ENCODE results near the gene PCDHGA4.

DNA sequence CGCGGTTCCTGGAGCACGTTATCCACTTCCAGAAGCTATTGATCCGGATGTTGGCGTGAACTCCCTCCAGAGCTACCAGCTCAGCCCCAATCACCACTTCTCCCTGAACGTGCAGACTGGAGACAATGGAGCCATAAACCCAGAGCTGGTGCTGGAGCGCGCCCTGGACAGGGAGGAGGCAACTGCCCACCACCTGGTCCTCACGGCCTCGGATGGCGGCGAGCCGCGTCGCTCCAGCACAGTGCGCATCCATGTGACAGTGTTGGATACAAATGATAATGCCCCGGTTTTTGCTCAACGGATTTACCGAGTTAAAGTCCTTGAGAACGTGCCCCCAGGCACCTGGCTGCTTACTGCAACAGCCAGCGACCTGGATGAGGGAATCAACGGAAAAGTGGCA lies 48.6 kb downstream of the PCDHGA4 start:
- TF ChIP-seq CTCF (IDR thresholded peaks at IDR 0.05; ENCODE audit: low read depth, low read length) (no peak), EZH2phosphoT487 (IDR thresholded peaks at IDR 0.05; ENCODE audit: low read depth) (no peak)

Data from OCI-LY3 (cell line).